Sigmoid colon (tissue), 3 donors: ENCODE measurements around the gene TCF7L2.

Source experiments
- POLR2A ChIP-seq, 2 donors: fragments of 450-650 bp; IDR thresholded peaks; one replicate each; pipeline ENCODE4 v1.6.1; 2016; ENCODE audit warnings: antibody characterized with exemption in 2 of 2, mild to moderate bottlenecking in 2 of 2, moderate library complexity in 2 of 2
- TF ChIP-seq, protein P1 (sequence below), 4 experiments: fragments of 450-650 bp in 3 of 4; fragments of 200-600 bp in 1 of 4; IDR thresholded peaks; one replicate each; pipeline ENCODE4 v1.5.1; 2016 to 2019; ENCODE audit warnings: antibody characterized with exemption in 4 of 4, mild to moderate bottlenecking in 3 of 4, moderate library complexity in 2 of 4

DNA sequence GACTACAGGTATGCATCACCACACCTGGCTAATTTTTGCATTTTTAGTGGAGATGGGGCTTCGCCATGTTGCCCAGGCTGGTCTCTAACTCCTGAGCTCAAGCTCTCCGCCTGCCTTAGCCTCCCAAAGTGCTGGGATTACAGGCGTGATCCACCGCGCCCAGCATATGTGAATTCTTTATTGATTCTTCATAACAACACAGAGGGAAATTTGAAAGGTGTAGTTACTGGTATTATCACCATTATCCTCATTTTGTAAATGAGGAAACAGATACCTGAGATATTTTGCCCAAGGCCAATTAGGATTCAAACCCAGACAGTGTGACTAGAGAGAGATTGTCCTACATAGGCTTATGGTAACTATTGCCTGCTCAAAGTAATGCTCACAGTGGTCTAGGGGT lies 22.6 kb downstream of the TCF7L2 start:
- TF ChIP-seq, protein P1, sequence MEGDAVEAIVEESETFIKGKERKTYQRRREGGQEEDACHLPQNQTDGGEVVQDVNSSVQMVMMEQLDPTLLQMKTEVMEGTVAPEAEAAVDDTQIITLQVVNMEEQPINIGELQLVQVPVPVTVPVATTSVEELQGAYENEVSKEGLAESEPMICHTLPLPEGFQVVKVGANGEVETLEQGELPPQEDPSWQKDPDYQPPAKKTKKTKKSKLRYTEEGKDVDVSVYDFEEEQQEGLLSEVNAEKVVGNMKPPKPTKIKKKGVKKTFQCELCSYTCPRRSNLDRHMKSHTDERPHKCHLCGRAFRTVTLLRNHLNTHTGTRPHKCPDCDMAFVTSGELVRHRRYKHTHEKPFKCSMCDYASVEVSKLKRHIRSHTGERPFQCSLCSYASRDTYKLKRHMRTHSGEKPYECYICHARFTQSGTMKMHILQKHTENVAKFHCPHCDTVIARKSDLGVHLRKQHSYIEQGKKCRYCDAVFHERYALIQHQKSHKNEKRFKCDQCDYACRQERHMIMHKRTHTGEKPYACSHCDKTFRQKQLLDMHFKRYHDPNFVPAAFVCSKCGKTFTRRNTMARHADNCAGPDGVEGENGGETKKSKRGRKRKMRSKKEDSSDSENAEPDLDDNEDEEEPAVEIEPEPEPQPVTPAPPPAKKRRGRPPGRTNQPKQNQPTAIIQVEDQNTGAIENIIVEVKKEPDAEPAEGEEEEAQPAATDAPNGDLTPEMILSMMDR (IDR thresholded peaks at IDR 0.05), result no peak
- no peak for TF ChIP-seq POLR2A (IDR thresholded peaks at IDR 0.05)
